A204.1 (cell line): Measurements from ENCODE around the gene DMD.
"Not testable (repeated sequence)": the region's sequence is repeated elsewhere in the genome, so short reads cannot be mapped to it uniquely, and the experiment has no call there.

Experiments
- FAIRE-seq: peaks from 2 replicates; lab custom pipeline; 2012; peaks lifted over from hg19 to GRCh38; lab: Jason Lieb, UNC

DMD gene

DNA sequence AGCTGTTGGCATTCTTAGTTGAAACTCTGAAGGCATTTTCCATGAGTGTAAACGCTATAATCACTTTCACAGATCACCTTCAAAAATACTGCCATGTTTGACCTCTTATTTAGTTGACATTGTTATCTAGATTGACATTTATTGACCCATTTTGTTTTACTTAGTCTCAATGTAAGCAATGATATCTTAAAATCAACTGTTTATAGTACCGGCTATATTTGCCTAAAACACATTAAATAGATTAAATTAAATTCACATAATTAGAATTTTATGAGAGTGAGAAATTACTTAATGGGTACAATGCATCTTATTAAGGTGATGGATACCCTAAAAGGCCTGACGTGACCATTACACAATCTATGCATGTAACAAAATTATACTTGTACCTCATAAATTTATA, 1621.8 kb downstream of the DMD start:
- FAIRE-seq: no peak

DNA sequence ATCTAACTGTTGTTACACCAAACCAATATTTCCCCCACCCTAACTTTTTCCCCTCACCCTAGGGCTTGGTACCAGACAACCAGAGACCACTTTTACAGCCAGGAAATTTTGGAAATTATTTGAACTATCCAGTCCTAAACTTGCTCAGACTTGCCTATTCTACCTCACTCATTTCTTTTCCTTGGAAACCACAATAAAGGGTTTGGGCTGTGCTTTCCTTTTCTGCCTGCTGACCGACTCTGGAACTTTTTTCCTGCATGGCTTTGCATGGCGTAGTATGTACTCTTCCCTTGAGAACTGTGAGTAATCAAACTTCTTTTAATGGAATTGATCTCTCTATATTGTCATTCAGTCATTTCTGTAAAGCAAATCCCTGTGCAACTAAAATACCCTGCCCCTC, 1623.0 kb downstream of the DMD start:
- FAIRE-seq: no peak

DNA sequence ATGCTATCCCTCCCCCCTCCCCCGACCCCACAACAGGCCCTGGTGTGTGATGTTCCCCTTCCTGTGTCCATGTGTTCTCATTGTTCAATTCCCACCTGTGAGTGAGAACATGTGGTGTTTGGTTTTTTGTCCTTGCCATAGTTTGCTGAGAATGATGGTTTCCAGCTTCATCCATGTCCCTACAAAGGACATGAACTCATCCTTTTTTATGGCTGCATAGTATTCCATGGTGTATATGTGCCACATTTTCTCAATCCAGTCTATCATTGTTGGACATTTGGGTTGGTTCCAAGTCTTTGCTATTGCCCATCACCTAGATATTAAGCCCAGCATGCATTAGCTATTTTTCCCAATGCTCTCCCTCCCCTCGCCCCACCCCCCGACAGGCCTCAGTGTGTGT, 1627.5 kb downstream of the DMD start:
- FAIRE-seq: not testable (repeated sequence)

DNA sequence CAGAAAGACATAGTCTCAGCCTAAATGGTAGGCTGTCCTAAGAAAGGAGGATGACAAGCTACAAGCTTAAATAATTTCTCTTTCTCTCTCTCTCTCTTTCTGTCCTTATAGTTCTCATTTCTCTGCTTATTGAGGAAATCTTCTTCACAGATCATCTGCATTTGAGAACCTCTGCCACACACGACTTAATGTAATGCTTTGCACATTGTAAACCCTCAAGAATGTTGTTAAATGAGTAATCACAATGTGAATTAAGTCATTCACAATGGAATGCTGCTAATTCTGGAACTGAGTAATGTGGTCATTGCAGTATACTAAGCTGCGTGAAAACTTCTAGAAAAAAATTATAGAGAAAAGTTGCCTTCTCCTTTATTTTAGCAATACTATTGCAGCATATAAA, 1630.6 kb downstream of the DMD start:
- FAIRE-seq: no peak

DNA sequence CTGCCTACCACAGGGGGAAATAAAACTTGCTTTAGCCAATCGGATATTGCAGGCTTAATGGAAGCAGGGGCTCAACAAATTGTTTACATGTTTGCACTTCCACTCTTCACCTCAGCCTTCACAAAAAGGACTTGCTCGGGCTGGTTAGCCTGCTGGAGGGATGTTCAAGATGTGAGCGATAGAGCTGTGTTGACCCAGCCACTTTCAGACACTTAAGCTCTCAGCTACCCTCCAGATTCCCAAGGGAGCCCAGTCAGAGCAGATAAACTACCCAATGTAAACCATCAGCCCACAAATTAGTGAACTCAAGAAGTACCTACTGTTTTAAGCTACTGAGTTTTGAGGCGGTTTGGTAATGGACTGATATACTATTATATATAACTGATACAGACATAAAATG, 1631.1 kb downstream of the DMD start:
- FAIRE-seq: no peak

DNA sequence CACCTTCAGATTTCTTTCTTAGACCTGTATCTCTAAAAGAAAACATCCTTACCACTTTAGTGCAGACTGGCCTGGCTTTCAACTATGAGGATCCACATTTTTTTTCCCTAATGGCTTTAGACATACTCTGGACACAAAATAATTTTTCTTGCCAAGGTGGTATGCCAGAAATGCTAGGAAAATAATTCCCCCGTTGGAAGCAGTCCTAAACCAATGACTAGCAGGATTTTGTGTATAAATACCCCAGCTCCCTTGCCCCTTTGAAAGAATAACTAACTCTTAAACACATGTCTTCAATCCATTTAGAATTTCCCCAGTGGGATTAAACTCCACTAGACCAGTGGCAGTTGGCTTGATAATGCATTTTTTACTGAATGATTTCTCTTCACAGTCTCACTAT, 1639.0 kb downstream of the DMD start:
- FAIRE-seq: no peak

DNA sequence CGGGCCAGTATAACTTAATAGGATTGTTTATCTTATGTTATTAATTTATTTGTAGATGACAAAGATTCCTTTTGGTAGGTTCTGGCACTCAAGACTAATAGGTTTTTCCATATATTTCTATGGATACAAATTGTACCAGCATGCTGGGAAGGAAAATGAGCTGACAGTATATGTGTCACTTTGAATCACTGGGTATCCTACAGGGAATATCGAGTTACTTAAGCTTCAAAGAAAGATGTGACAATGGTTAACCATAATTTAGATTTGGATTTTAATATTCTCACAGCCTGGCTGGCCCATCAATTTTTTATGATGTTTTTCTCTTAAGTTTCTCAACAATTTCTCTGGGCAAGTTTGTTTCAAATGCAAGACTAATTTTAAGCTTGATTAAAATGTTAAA, 1640.7 kb downstream of the DMD start:
- FAIRE-seq: no peak

DNA sequence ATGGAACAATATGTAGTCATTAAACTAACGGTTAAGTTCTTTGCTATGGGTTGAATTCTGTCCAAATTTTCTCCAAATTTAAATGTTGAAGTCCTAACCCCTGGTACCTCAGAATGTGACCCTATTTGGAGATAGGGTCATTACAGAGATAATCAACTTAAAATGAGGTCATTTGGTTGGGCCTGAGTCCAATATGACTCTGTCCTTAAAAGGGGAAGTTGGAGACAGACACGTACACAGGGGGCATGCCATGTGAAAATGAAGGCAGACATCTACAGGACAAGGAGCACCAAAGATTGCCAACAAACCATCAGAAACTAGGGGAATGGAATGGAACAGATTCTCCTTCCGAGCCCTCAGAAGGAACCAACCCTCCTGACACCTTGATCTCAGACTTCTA, 1647.6 kb downstream of the DMD start:
- FAIRE-seq: no peak

DNA sequence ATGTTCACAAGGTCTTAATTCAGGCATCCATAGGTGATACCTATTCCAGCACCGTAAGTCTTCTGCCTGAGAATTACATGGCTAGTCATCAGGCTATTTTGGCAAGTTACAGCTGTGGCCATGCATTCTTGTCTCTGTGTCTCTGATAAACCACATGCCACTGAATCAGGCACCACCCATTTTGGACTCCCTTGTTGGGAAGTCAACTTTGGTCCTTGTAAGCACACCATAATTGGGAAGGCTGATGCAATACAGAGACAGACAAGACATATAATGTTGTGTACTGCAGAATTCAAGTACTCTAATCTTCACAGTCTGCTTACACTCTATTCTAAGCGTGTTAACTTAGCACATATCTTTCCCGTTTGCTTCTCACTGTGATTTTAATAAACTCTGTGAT, 1655.8 kb downstream of the DMD start:
- FAIRE-seq: no peak

DNA sequence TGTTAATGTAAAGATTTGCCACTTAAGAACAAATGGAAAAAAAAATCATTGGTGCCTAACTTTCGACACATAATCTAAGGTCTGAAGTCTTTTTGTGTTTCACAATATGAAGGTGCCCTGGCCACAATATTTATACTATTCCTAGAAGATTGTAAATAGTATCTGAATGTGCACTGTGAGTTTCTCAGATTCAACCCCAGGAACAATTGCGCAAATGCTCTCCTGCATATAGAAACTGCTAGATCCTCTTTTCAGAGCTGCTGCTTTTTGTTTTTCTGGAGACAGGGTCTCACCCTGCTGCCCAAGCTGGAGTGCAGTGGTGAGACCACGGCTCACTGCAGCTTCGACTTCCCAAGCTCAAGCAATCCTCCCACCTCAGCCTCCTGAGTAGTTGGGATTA, 1659.4 kb downstream of the DMD start:
- FAIRE-seq: no peak

DNA sequence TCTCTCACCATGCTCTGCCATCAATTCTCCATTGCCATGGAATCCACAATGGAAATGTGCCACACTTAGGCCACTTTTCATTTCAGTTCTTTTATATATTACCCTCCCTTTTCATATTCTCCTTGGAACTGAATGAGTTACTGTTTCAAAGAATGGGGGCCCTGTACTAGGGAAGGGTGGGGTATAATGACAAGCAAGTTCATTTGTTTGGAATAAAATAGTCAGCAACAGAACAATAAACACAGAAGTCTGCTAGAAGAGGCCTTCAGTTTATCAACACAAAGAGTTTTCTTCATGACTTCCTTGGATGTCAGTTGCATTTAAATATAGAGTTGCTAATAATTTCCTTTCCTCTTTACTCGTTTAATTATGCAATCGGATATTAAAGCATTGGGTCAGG, 1661.2 kb downstream of the DMD start:
- FAIRE-seq: no peak

DNA sequence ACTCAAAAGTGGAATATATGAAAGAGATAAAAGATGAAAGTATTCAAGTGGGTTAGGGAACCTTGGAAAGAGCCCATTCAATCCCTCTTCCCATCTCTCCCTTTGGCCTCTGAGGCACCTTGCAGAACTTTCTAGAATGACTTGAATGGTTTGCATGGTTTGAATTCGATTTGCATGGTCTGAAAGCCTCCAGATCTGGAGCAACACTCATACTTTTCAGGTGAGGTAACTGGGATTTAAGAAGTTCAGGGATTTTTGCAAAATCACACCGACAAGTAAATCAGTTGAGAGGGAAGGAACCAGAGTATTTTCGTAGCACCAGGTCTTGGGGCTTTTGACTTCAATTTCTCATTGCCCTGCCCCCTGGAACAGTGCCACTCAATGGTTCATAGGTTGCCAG, 1663.5 kb downstream of the DMD start:
- FAIRE-seq: no peak

DNA sequence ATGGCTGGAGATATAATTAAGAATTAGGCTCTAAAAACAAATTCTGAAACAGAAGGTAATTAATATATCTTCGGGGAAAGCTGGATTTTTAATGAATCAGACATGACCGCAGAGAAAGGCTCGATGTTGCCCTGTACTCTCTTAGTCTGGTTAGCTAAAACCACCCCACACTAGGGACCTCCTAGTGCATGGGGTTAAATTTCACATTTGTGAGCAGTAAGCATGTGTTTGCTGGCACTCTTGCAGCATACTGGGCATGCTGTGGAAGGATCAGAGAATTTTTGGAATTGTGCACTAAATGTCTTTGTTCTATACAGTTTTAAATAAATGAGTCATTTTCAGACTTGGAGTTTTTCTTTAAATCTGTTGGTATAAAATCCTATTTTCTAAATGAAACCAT, 1663.9 kb downstream of the DMD start:
- no peak for FAIRE-seq

DNA sequence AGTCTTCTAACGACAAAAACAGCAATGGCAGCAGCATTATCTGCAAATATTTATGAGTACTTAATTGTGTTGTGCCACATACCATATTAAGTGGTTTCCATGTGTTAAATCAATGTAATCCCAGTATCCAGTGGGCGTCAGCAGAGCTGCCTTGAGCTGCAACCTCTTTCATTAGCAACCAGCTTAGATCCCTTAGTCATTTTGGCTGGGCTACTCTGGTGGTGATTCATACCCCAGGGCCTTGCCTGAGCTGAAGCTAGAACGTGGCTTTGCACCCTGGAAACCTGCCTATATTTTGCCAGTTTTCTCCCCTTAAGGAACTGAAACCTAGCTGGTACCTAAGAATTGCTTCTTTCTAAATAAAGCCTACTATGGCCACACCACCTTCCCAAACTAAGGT, 1665.2 kb downstream of the DMD start:
- no peak for FAIRE-seq

DNA sequence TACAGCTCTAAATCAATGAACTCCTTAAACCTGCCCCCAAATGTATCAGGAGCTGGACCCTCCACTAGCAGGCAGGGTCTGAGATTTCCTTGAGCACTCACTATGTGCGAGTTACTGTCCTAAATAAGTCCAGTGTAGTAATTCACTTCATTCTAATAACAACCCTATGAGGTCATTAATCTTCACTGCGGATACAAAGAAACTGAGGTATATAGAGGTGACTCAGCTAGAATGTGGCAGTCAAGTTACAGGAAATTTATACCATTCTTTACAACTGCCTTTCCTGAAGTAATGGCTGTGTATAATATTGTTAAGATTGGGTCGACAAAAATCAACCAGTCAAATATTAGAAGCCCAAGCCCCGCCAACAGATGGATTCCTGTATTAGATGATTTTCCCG, 1665.6 kb downstream of the DMD start:
- no peak for FAIRE-seq

DNA sequence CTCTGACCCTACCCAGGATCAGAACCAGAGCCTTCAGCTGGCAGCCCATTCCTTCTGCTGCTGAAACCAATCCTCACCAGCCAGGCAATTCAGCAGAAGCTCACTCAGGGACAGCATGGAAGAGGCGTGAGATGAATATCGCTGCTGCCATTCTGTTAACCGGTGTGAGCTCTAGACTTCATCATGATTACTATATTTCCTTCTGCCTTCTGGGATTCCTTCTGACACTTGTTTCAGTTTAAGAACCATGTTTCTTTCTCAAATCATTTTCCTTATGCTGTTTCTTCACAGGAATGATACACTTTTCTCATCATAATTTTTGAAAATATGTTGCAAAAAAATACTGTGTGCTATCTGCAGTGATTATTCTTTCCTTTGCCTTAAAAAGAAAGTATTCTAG, 1666.2 kb downstream of the DMD start:
- no peak for FAIRE-seq

DNA sequence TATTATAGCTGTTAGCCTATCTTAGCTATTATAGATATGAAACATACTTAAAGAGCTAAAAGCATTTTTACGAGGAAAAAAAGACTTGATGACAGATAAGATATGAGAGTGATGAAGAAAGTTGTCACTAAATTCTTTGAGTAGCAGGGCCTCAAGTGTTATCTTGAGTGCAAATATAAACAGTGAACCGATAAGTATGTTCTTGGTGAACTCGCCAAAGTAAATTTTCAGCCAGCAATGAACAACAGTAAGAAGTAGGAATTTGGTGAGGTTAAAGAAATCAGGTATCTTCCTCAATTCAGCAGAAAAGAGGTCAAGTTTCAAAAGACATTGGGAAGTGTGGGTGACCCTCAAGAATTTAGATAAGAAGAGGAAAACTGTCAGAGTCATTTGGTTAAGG, 1667.7 kb downstream of the DMD start:
- FAIRE-seq: no peak

DNA sequence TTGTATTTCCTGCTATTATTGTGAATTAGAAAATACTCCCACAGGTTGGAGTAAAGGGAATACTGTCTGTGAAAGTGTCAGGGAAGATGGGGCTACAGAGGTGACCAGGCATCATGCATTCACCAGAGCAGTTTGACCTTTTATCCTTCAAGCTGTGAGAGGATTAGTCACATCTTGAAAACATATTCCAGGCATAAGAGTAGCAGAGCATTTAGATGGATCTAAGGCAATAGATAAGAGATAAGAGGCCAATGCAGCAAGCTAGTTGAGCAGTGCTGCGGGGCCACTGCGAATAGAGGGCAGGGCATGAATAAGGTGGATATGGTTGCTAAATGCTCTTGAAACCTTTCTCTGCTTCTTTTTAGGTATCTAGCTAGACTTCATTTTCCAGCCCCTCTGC, 1668.8 kb downstream of the DMD start:
- FAIRE-seq: no peak

DNA sequence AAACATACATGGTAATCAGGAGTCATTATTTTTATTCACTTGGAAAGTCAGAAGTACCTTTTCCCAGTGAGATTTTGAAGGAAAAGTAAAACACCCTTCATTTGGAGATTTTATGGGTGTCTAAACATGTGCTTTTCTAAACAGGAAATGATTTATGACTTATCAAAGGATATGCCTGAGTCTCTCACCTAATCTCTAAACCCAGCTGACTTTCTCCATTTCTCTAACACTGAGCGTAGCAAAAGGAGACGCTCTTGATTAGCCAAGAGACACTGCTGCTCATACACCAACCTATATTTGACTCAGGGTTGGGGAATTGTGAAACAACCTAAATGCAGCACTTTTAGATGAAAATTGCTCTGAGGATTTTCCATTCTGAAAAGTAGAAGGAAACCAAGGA, 1671.0 kb downstream of the DMD start:
- no peak for FAIRE-seq

DNA sequence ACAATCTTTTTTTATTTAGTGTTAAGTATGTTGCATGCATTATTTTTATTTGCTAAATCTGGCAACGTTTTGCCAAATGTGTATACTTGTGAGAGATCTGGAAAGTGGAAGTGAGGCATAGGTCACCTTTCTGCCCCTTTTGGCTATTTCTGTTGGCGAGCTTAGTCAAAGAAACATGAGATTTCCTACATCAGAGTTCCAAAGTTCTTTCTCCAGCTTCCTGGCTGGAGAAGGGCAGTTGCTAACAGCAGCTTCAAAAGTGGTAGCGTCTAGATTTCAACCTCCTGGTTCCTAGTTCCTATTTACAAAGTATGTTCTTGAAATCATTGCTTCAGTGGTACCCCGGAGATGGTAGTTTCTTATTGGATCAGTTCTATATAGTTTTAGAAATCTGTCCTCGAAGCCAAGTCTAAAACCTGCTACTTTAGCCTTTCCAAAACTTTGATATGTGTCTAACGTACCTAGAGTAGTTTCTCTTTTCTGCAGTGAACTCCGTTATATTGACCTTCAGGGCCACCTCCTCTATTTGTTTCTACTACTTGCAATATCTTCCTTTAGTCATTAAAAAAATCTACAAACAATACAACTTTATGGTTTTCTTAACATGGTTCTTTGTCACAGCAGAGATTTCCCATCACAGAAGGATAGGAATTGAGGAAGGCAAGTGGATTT, 1683.8 kb downstream of the DMD start:
- no peak for FAIRE-seq

DNA sequence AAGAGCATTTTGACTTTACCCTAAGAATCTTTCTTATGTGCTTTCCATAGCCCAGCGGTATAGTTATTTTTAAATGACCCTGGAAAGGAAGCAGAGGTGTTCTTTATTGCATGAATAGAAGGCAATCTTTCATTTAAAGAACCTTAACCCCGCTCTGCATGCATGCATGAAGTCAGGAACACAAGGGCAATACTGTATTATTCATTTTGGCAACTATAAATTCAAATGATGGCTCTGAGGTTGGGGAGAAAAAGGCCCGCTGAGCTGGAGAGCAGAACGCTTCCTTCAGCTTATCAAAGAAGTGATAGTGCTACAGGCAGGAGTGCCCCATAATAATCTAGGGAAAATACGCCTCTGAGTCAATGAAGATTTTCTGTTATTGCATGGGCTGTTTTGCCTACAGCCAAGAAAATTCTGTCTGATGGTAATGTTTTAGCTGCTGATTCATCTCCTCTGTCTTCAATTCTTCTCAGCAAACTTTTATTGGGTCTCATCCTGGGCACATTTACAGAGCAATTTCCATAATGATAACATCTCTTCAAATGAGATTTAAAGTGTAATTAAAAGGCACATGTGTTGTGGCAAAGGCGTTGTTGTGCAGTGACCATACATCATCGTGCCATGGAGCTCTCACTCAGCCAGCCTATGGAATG, 1687.3 kb downstream of the DMD start:
- no peak for FAIRE-seq

DNA sequence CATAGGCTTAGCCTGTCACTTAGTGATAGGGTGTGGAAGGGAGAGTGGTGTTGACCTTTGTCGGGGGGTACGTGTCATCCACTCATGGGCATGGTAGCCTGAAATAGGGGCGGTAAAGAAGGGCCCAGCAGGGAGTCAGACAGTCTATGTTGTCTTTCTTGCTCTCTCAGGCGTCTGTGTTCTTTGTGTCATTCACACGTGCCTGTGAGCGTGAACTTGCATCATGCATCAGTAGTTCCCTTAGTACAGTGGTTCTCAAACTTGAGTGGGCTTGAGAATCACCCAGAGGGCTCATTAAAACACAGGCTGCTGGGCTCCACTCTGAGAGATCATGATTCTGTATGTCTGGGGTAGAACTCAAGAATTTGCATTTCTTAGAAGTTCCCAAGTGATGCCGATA, 1688.6 kb downstream of the DMD start:
- no peak for FAIRE-seq

DNA sequence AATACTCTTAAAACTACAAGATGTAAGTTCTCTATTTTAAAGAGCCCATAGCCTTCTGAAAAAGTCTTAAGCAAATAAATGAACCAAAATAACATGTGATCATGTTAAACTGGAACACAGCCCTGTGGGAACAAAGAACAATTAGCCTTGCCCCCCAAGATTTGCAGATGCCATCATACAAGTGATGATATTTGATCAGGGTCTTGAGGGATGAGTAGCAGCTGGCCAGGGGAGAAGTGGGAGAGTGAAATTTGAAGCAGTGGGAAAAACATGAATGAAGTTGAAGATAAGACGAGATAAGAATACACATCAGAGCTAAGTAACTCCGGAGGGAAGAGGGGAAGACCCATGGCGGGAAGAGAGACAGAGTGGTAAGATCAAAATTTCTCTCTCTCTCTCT, 1689.4 kb downstream of the DMD start:
- FAIRE-seq: no peak

DNA sequence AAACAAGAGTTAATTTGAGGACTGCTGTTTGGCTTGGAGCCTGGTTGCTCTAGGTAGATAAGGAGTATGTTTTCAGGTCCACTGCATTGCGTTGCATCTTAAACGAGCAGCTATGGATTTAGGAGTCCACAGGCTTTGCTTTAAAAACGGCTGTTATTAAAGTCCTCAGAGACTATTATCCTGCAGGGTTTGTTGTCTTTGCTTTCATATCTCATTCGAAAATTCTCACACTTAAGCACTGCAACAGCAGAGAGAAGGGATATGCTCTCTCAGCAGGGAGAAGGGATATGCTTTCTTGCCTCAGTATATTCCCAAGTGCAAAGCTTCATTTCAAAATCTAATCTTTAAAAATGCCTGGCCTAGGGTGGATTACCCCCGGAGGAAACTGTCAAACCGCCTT, 1694.8 kb downstream of the DMD start:
- FAIRE-seq: no peak

DNA sequence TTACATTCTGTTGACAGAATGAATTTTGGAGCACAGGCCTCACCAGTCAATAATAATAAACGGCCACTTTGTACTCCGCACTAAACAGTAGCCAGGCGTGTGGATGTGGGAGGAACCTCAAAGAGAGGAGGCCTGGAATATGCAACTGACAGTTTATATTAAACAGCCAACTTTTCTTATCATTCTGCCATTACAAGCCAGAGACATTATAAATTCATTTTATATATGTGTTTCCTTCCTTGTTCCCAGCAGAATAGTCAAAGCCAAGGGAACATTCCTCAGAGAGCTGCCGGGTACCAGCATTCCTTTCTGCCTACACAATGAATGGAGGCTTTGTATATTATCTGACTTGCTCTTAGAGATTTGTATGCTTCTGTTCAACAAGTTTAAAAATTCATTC, 1703.0 kb downstream of the DMD start:
- no peak for FAIRE-seq
